Liver (tissue), 9 donors: ENCODE measurements around the gene MKNK1. TPM values are rescaled to one million over a fixed set of nuclear protein-coding genes. Genes with fewer than 3 reads are reported as not detected.

Source experiments
- DNase-seq: peaks from one replicate; pipeline ENCODE4 v3.0.0-alpha.2; 2017; ENCODE audit warnings: low spot score
- H3K27ac ChIP-seq, 2 donors: one replicate each; pipeline ENCODE4 v1.7.0; 2013; ENCODE audit warnings: inconsistent platforms in 2 of 2, low read length in 2 of 2, control low read depth in 1 of 2, low read depth in 1 of 2, mild to moderate bottlenecking in 1 of 2
- H3K27me3 ChIP-seq, 4 donors: one replicate each; pipeline versions ENCODE4 v1.6.1 to v1.7.0; 2013; ENCODE audit warnings: low read length in 3 of 4, inconsistent platforms in 1 of 4, mild to moderate bottlenecking in 1 of 4, moderate library complexity in 1 of 4; ENCODE audit not compliant: control insufficient read depth in 4 of 4, insufficient read depth in 4 of 4
- H3K36me3 ChIP-seq, 4 donors: one replicate each; pipeline versions ENCODE4 v1.6.1 to v1.7.0; 2013; ENCODE audit warnings: low read length in 3 of 4, mild to moderate bottlenecking in 3 of 4, low read depth in 1 of 4, moderate library complexity in 1 of 4; ENCODE audit not compliant: control insufficient read depth in 4 of 4, insufficient read depth in 3 of 4
- H3K4me1 ChIP-seq, 4 donors: one replicate each; pipeline versions ENCODE4 v1.6.1 to v1.7.0; 2013; ENCODE audit warnings: low read length in 3 of 4, mild to moderate bottlenecking in 3 of 4, moderate library complexity in 1 of 4; ENCODE audit not compliant: control insufficient read depth in 4 of 4, insufficient read depth in 4 of 4
- H3K4me3 ChIP-seq, 3 donors: one replicate each; pipeline versions ENCODE4 v1.6.1 to v1.7.0; 2013; ENCODE audit warnings: low read length in 3 of 3, control low read depth in 1 of 3, low read depth in 1 of 3, mild to moderate bottlenecking in 1 of 3
- H3K9ac ChIP-seq, 2 donors: one replicate each; pipeline ENCODE4 v1.7.0; 2013; ENCODE audit warnings: low read length in 2 of 2, mild to moderate bottlenecking in 2 of 2, moderate library complexity in 2 of 2, control low read depth in 1 of 2, low read depth in 1 of 2
- H3K9me3 ChIP-seq, 4 donors: one replicate each; pipeline versions ENCODE4 v1.6.1 to v1.7.0; 2013; ENCODE audit warnings: low read length in 3 of 4; ENCODE audit not compliant: control insufficient read depth in 4 of 4
- EGR1 ChIP-seq, 2 donors: IDR thresholded peaks; 2 replicates each; pipeline ENCODE4 v1.6.1; 2016 to 2018; ENCODE audit warnings: antibody characterized with exemption in 2 of 2, low read depth in 2 of 2
- FOXA2 ChIP-seq: IDR thresholded peaks from 2 replicates; pipeline ENCODE4 v1.6.1; 2016; ENCODE audit warnings: antibody characterized with exemption
- JUND ChIP-seq, 2 donors: IDR thresholded peaks; 2 replicates each; pipeline ENCODE4 v1.6.1; 2016; ENCODE audit warnings: antibody characterized with exemption in 2 of 2
- RAD21 ChIP-seq, 2 donors: IDR thresholded peaks; 2 replicates each; pipeline ENCODE4 v1.6.1; 2016; ENCODE audit warnings: antibody characterized with exemption in 2 of 2, mild to moderate bottlenecking in 2 of 2
- TAF1 ChIP-seq: conservative IDR thresholded peaks from 2 replicates; pipeline ENCODE4 v1.6.1; 2016; ENCODE audit warnings: antibody characterized with exemption, mild to moderate bottlenecking
- YY1 ChIP-seq: IDR thresholded peaks from 2 replicates; pipeline ENCODE4 v1.6.1; 2016; ENCODE audit warnings: antibody characterized with exemption, mild to moderate bottlenecking
- WGBS: extraction: QIAGEN DNeasy Blood & Tissue Kit; methylation state at CpG from one replicate; pipeline ENCODE4 v1.1.7; 2013; 5-methylcytosine and 5-hydroxymethylcytosine counted together
- polyA plus RNA-seq, 2 donors: library from polyadenylated mRNA; stranded (reverse) in 1 of 2; unstranded in 1 of 2; fragments of 200-250 nt in 1 of 2; fragments of >200 nt in 1 of 2; fragmentation: Nextera tagmentation in 1 of 2; extraction: Ambion mirVana in 1 of 2; gene quantifications; one replicate each; pipeline versions ENCODE4 v1.2.1 to v1.2.3, GENCODE V29; 2013 to 2015
- total RNA-seq, 2 donors: library from RNA; depleted of rRNA; stranded (reverse); fragments of >200 nt; gene quantifications; one replicate each; pipeline ENCODE4 v1.2.3, GENCODE V29; 2014
- TF ChIP-seq, protein P1 (sequence below): IDR thresholded peaks from 2 replicates; pipeline ENCODE4 v1.6.1; 2016; ENCODE audit warnings: antibody characterized with exemption
- TF ChIP-seq, protein P2 (sequence below): IDR thresholded peaks from 2 replicates; pipeline ENCODE4 v1.6.1; 2016; ENCODE audit warnings: antibody characterized with exemption
- TF ChIP-seq, protein P3 (sequence below): IDR thresholded peaks from 2 replicates; pipeline ENCODE4 v1.6.1; 2016; ENCODE audit warnings: antibody characterized with exemption, mild to moderate bottlenecking
- donor health status: healthy.
- donor health status: healthy.
- donor health status: healthy.
- donor health status: healthy.
- donor health status: healthy.

The MKNK1 gene
- total and polyA plus RNA-seq, 4 donors: 10.2 to 30.8 (median 18.3) TPM

DNA sequence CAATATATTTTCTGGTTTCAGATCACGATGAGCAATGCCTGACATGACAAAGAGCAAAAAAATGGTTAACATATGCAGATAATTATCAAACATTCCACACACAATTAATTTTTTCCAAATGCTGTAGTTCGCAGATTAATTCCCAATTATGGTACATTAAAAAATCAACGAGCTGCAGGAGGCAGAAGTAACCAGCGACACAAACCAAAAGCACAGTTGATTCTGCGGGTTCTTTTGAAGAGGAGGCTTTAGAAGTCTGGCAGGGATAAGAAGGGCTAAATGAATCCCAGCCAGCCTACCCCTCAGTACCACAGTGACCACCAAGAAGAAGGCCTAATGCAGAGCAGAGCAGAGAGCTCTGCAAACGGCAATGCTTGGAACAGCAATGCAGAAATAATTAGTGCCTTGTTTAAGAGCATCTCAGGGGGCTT lies 35.6 kb downstream of the MKNK1 start (continued):
- TF ChIP-seq, protein P1, sequence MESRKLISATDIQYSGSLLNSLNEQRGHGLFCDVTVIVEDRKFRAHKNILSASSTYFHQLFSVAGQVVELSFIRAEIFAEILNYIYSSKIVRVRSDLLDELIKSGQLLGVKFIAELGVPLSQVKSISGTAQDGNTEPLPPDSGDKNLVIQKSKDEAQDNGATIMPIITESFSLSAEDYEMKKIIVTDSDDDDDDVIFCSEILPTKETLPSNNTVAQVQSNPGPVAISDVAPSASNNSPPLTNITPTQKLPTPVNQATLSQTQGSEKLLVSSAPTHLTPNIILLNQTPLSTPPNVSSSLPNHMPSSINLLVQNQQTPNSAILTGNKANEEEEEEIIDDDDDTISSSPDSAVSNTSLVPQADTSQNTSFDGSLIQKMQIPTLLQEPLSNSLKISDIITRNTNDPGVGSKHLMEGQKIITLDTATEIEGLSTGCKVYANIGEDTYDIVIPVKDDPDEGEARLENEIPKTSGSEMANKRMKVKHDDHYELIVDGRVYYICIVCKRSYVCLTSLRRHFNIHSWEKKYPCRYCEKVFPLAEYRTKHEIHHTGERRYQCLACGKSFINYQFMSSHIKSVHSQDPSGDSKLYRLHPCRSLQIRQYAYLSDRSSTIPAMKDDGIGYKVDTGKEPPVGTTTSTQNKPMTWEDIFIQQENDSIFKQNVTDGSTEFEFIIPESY: no peak

- Histone ChIP-seq H3K27ac (no peak overlapping the region), H3K27me3 (no peaks in the 10 kb centered on the region), H3K4me1 (no peaks in the 10 kb centered on the region), H3K36me3 (peaks cover 0 to 74% (median 38%) of the 10 kb centered on the region in 4 donors), H3K4me3 (no peak overlapping the region), H3K9me3 (no peaks in the 10 kb centered on the region), H3K9ac (no peak overlapping the region)
- WGBS: 94% methylated on average over 4 of the region's 4 CpGs
- no peak for TF ChIP-seq EGR1 (IDR thresholded peaks at IDR 0.05; ENCODE audit: low read depth in 2 of 2)
- TF ChIP-seq, protein P2, sequence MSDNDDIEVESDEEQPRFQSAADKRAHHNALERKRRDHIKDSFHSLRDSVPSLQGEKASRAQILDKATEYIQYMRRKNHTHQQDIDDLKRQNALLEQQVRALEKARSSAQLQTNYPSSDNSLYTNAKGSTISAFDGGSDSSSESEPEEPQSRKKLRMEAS: no peak
- no peak for TF ChIP-seq JUND (IDR thresholded peaks at IDR 0.05)
- no peak for TF ChIP-seq RAD21 (IDR thresholded peaks at IDR 0.05)
- no peak for DNase-seq
Observed at GRCh38 chr1:46563341-46563740, 40.7 kb downstream of the MKNK1 start.

DNA sequence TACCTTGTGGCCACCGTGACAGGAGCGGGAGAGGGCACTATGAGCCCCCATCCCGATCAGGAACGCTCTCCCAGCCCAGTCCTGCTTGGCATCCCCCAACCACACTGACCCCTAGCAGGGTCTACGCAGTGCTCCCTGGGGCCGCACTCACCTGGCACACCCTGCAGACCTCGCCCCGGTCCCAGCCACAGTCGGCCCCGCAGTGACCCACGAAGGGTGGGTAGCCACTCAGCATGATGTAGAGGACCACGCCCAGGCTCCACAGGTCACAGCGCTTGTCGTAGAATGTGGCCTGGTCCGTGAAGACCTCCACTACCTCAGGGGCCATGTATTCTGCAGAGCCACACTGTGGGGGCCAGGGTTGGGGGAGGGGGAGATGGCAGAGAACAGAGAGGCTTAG lies 41.6 kb downstream of the MKNK1 start:
- TF ChIP-seq YY1: no peak
- Histone ChIP-seq H3K27ac (no peak overlapping the region), H3K4me1 (no peaks in the 10 kb centered on the region), H3K27me3 (no peaks in the 10 kb centered on the region), H3K4me3 (no peak overlapping the region), H3K9me3 (no peaks in the 10 kb centered on the region), H3K36me3 (peaks cover 0 to 78% (median 39%) of the 10 kb centered on the region in 4 donors), H3K9ac (no peak overlapping the region)
- WGBS: 96% methylated on average over 15 of the region's 15 CpGs
- DNase-seq: no peak

DNA sequence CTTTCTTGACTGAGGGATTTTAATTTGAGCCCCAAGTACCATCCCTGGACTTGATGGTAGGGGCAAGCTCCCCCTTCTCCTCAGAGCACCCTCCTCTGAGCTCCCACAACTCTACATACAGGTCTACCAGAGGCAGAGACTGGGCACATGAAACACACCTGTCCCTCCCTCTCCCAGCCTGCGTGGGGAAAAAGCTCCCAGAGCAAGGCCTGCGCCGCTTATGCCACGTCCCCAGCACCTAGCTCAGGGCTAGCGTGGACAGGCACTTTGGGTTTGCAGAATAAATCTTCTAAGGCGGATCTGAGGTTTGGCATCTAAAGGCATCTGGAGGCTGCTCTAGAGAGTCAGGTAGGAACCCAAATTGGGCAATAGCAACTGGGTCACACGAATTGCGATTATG lies 45.1 kb downstream of the MKNK1 start:
- Histone ChIP-seq H3K4me3 (no peak overlapping the region), H3K27me3 (no peaks in the 10 kb centered on the region), H3K9ac (no peak overlapping the region), H3K36me3 (peaks cover 0 to 56% (median 23%) of the 10 kb centered on the region in 4 donors), H3K27ac (no peak overlapping the region), H3K9me3 (no peaks in the 10 kb centered on the region), H3K4me1 (no peaks in the 10 kb centered on the region)
- TF ChIP-seq FOXA2 (no peak), TAF1 (no peak)
- TF ChIP-seq, protein P1: no peak
- TF ChIP-seq, protein P3, sequence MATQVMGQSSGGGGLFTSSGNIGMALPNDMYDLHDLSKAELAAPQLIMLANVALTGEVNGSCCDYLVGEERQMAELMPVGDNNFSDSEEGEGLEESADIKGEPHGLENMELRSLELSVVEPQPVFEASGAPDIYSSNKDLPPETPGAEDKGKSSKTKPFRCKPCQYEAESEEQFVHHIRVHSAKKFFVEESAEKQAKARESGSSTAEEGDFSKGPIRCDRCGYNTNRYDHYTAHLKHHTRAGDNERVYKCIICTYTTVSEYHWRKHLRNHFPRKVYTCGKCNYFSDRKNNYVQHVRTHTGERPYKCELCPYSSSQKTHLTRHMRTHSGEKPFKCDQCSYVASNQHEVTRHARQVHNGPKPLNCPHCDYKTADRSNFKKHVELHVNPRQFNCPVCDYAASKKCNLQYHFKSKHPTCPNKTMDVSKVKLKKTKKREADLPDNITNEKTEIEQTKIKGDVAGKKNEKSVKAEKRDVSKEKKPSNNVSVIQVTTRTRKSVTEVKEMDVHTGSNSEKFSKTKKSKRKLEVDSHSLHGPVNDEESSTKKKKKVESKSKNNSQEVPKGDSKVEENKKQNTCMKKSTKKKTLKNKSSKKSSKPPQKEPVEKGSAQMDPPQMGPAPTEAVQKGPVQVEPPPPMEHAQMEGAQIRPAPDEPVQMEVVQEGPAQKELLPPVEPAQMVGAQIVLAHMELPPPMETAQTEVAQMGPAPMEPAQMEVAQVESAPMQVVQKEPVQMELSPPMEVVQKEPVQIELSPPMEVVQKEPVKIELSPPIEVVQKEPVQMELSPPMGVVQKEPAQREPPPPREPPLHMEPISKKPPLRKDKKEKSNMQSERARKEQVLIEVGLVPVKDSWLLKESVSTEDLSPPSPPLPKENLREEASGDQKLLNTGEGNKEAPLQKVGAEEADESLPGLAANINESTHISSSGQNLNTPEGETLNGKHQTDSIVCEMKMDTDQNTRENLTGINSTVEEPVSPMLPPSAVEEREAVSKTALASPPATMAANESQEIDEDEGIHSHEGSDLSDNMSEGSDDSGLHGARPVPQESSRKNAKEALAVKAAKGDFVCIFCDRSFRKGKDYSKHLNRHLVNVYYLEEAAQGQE: no peak
- WGBS: 98% methylated on average over 8 of the region's 8 CpGs
- DNase-seq: no peak
